Gastrocnemius medialis (tissue), 4 donors: ENCODE data around the gene SMIM31.

ENCODE experiments used
- CTCF ChIP-seq, 5 experiments: fragments of 450-650 bp in 3 of 5; fragments of 200-600 bp in 2 of 5; sonication (generic) in 2 of 5; IDR thresholded peaks in 4 of 5; conservative IDR thresholded peaks in 1 of 5; 1 replicate in 4 of 5; 2 replicates in 1 of 5; pipeline ENCODE4 v1.5.1; 2016 to 2019; ENCODE audit warnings: antibody characterized with exemption in 5 of 5, mild to moderate bottlenecking in 3 of 5, moderate library complexity in 3 of 5
- POLR2A ChIP-seq, 2 donors: fragments of 450-650 bp; IDR thresholded peaks; one replicate each; pipeline ENCODE4 v1.6.1; 2017; ENCODE audit warnings: antibody characterized with exemption in 2 of 2, mild to moderate bottlenecking in 2 of 2, moderate library complexity in 2 of 2

DNA sequence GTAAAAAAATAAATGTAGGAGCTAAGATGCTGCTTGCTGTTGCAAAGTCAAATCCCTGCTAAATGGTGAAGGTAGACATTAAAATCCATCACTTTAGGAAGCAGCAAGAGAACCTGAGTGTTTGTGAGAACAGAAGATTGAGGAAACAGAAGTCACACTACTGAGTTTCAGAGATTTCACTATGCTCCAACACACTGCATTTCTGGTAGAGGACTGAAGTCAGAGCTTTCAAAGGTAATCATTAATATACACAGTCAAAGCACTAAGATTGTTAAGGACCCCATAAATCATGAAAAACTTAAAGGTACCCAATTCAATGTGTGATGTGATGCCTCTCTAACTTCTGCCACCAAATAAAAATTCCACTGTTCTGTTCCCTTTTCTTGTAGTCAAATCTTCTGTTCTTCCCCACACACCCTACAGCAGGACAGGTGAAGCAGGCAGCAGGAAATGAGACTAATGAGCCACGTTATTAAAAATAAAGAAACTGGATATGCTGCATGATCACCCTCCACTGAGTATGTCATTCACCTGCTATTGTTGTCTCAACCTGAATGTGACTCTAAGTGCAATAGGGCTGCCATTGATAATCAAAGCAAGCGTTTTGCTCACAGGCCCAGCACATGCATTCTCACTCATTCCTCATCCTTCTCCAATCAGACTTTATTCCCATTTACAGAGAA lies 94.2 kb downstream of the SMIM31 start:
- no peak for TF ChIP-seq CTCF (IDR thresholded peaks at IDR 0.05 in 4 of 5, conservative IDR thresholded peaks at IDR 0.05 in 1 of 5)
- TF ChIP-seq POLR2A (IDR thresholded peaks at IDR 0.05): no peak
